NB4 (cell line): ENCODE results near the gene NRXN3.

Experiments used
- DNase-seq: peaks from one replicate; pipeline ENCODE4 v3.0.0; 2010; ENCODE audit warnings: low read depth
- H3K4me3 ChIP-seq: one replicate; pipeline ENCODE4 v1.5.1; 2011; ENCODE audit warnings: mild to moderate bottlenecking, low read depth, low read length, moderate library complexity
- CTCF ChIP-seq: IDR thresholded peaks from one replicate; pipeline ENCODE4 v1.5.1; 2012; ENCODE audit warnings: low read depth, low read length
- MAX ChIP-seq: IDR thresholded peaks from 2 replicates; pipeline ENCODE4 v1.6.1; 2011; ENCODE audit warnings: low read depth, low read length
- MYC ChIP-seq: IDR thresholded peaks from 2 replicates; pipeline ENCODE4 v1.6.1; 2011; ENCODE audit warnings: low read depth, low read length
- POLR2A ChIP-seq: IDR thresholded peaks from 2 replicates; pipeline ENCODE4 v1.6.1; 2011; ENCODE audit warnings: mild to moderate bottlenecking; ENCODE audit not compliant: insufficient read length; ENCODE audit errors: extremely low read depth

The NRXN3 gene

GRCh38 chr14:79165471-79166090 lies 995.4 kb downstream of the NRXN3 start:
- H3K4me3 ChIP-seq: no peak overlapping the region
- no peak for DNase-seq
- TF ChIP-seq MYC (no peak), CTCF (no peak), MAX (no peak), POLR2A (no peak)

- H3K4me3 ChIP-seq: no peak overlapping the region
- TF ChIP-seq MAX (no peak), POLR2A (no peak), MYC (no peak), CTCF (no peak)
- no peak for DNase-seq
Observed at GRCh38 chr14:79166171-79166570, 996.0 kb downstream of the NRXN3 start.

GRCh38 chr14:79167957-79168356 lies 997.8 kb downstream of the NRXN3 start:
- H3K4me3 ChIP-seq: no peak overlapping the region
- TF ChIP-seq POLR2A: no peak
- no peak for TF ChIP-seq MYC
- no peak for TF ChIP-seq CTCF
- TF ChIP-seq MAX: no peak
- no peak for DNase-seq

GRCh38 chr14:79175671-79176070 lies 1005.5 kb downstream of the NRXN3 start:
- TF ChIP-seq MYC (no peak), CTCF (no peak), POLR2A (no peak), MAX (no peak)
- no peak for DNase-seq
- H3K4me3 ChIP-seq: no peak overlapping the region

GRCh38 chr14:79177106-79177505 lies 1006.9 kb downstream of the NRXN3 start:
- TF ChIP-seq MAX (no peak), POLR2A (no peak), MYC (no peak), CTCF (no peak)

GRCh38 chr14:79178719-79179118 lies 1008.5 kb downstream of the NRXN3 start:
- TF ChIP-seq CTCF: no peak
- TF ChIP-seq MAX: no peak
- TF ChIP-seq MYC: no peak
- TF ChIP-seq POLR2A: no peak

More at GRCh38 chr14:79177106-79177505, 1006.9 kb downstream of the NRXN3 start:
- no peak for DNase-seq
- no peak overlapping the region for H3K4me3 ChIP-seq

More at GRCh38 chr14:79178719-79179118, 1008.5 kb downstream of the NRXN3 start:
- no peak overlapping the region for H3K4me3 ChIP-seq
- DNase-seq: no peak
